Stomach (tissue), 9 donors: ENCODE data around the gene URI1. TPM values are rescaled to one million over a fixed set of nuclear protein-coding genes. Genes with fewer than 3 reads are reported as not detected.

Experiments used
- DNase-seq, 2 donors: peaks; one replicate each; pipeline versions ENCODE4 v3.0.0 to v3.0.0-alpha.2; 2013 to 2019
- H3K27ac ChIP-seq, 5 donors: fragments of 200-600 bp in 4 of 5; sonication (generic) in 4 of 5; one replicate each; pipeline ENCODE4 v1.5.1; 2013 to 2019; ENCODE audit warnings: mild to moderate bottlenecking in 1 of 5, moderate library complexity in 1 of 5
- H3K27me3 ChIP-seq, 3 donors: fragments of 200-600 bp; sonication (generic); one replicate each; pipeline ENCODE4 v1.5.1; 2017 to 2019; ENCODE audit warnings: mixed run types in 1 of 3
- H3K36me3 ChIP-seq, 4 donors: fragments of 200-600 bp; sonication (generic); 1 replicate in 3 of 4; 2 replicates in 1 of 4; pipeline ENCODE4 v1.5.1; 2016 to 2019
- H3K4me1 ChIP-seq, 4 donors: fragments of 200-600 bp; sonication (generic); one replicate each; pipeline ENCODE4 v1.5.1; 2016 to 2019
- H3K4me3 ChIP-seq, 4 donors: fragments of 200-600 bp; sonication (generic) in 3 of 4; one replicate each; pipeline ENCODE4 v1.5.1; 2016 to 2019; ENCODE audit warnings: mild to moderate bottlenecking in 1 of 4
- H3K9me3 ChIP-seq, 4 donors: fragments of 200-600 bp; sonication (generic); one replicate each; pipeline ENCODE4 v1.5.1; 2016 to 2019
- EP300 ChIP-seq: sonication (generic); formaldehyde crosslinking; IDR thresholded peaks from one replicate; pipeline ENCODE4 v1.6.1; 2017; ENCODE audit warnings: antibody characterized with exemption
- POLR2A ChIP-seq, 4 donors: fragments of 450-650 bp; IDR thresholded peaks; one replicate each; pipeline ENCODE4 v1.6.1; 2016; ENCODE audit warnings: antibody characterized with exemption in 4 of 4, control low read depth in 2 of 4, mild to moderate bottlenecking in 1 of 4, moderate library complexity in 1 of 4
- POLR2AphosphoS5 ChIP-seq, 3 donors: sonication (generic); formaldehyde crosslinking; IDR thresholded peaks; one replicate each; pipeline ENCODE4 v1.6.1; 2016; ENCODE audit warnings: antibody characterized with exemption in 3 of 3
- WGBS, 5 donors: extraction: QIAGEN DNeasy Blood & Tissue Kit in 3 of 5; methylation state at CpG; one replicate each; pipeline versions ENCODE4 v1.1.5 to v1.1.7; 2013 to 2018; 5-methylcytosine and 5-hydroxymethylcytosine counted together
- intact Hi-C: fragments of 100-400 bp; cut with DNase I; formaldehyde crosslinking; loops from one replicate; pipeline ENCODE4 v1.15.1; 2023; ENCODE audit warnings: low total_unique reads
- polyA plus RNA-seq, 3 donors: library from polyadenylated mRNA; stranded (reverse); fragments of 200-250 nt; gene quantifications; one replicate each; pipeline ENCODE4 v1.2.3, GENCODE V29; 2013
- total RNA-seq, 5 donors: library from RNA; depleted of rRNA; stranded (reverse); fragments of >200 nt; gene quantifications; one replicate each; pipeline versions ENCODE4 v1.1.0 to v1.2.3, GENCODE V29; 2014 to 2016
- TF ChIP-seq, protein P1 (sequence below), 7 experiments: fragments of 450-650 bp in 4 of 7; fragments of 200-600 bp in 3 of 7; sonication (generic) in 3 of 7; IDR thresholded peaks; one replicate each; pipeline ENCODE4 v1.5.1; 2016 to 2019; ENCODE audit warnings: antibody characterized with exemption in 7 of 7, control low read depth in 2 of 7, mild to moderate bottlenecking in 1 of 7
- donor health status: healthy with polysubstance abuse.
- donor health status: Bipolar disorder and iron deficiency.
- donor health status: healthy.

URI1 gene
- total and polyA plus RNA-seq, 8 donors: 19.7 to 122 (median 58.5) TPM

GRCh38 chr19:29988351-29988750 is 46.3 kb downstream of the URI1 start:
- Histone ChIP-seq H3K27ac (no peak overlapping the region), H3K4me3 (no peak overlapping the region), H3K36me3 (peaks cover 0 to 45% (median 24%) of the 10 kb centered on the region in 4 donors), H3K4me1 (peaks cover 0 to 4% (median 0%) of the 10 kb centered on the region in 4 donors), H3K27me3 (no peaks in the 10 kb centered on the region), H3K9me3 (peaks cover 0 to 12% (median 5%) of the 10 kb centered on the region in 4 donors)
- WGBS, 5 donors: 87 to 97% (median 94%) methylated on average over 9 of the region's 9 CpGs
- intact Hi-C loops: no loop called here
- DNase-seq: no peak
- no peak for TF ChIP-seq POLR2AphosphoS5 (IDR thresholded peaks at IDR 0.05)

DNA sequence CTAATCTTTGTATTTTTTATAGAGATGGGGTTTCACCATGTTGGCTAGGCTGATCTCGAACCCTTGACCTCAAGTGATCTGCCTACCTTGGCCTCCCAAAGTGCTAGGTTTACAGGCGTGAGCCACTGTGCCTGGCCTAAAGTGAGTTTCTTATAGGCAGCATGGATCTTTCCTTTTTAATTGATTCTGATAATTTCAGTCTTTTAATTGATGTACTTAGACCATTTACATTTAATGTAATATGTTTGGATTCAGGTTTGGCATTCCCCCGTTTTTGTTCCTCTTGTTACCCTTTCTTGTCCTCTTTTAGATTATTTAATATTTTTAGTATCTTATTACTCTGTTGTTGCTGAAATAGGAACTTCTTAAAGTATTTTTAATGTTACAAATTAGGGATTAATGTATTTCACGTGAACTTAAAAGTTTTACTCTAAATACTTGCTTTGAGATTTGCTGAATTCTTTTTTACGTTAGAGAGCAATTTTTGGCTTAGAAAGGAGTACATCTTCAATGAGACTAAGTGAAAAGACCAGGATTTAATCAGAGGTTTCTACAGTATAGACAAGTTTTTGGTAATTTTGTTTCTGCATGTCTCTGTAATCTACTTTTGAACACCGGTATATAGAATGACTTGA is 50.3 kb downstream of the URI1 start:
- Histone ChIP-seq H3K27ac (no peak overlapping the region), H3K9me3 (peaks cover 0 to 12% (median 7%) of the 10 kb centered on the region in 4 donors), H3K27me3 (no peaks in the 10 kb centered on the region), H3K4me3 (no peak overlapping the region), H3K4me1 (no peaks in the 10 kb centered on the region), H3K36me3 (peaks cover 0 to 45% (median 24%) of the 10 kb centered on the region in 4 donors)
- intact Hi-C loops: no loop called here
- DNase-seq: no peak
- no peak for TF ChIP-seq POLR2AphosphoS5 (IDR thresholded peaks at IDR 0.05)
- no peak for TF ChIP-seq EP300
- TF ChIP-seq, protein P1, sequence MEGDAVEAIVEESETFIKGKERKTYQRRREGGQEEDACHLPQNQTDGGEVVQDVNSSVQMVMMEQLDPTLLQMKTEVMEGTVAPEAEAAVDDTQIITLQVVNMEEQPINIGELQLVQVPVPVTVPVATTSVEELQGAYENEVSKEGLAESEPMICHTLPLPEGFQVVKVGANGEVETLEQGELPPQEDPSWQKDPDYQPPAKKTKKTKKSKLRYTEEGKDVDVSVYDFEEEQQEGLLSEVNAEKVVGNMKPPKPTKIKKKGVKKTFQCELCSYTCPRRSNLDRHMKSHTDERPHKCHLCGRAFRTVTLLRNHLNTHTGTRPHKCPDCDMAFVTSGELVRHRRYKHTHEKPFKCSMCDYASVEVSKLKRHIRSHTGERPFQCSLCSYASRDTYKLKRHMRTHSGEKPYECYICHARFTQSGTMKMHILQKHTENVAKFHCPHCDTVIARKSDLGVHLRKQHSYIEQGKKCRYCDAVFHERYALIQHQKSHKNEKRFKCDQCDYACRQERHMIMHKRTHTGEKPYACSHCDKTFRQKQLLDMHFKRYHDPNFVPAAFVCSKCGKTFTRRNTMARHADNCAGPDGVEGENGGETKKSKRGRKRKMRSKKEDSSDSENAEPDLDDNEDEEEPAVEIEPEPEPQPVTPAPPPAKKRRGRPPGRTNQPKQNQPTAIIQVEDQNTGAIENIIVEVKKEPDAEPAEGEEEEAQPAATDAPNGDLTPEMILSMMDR (IDR thresholded peaks at IDR 0.05): no peak
- WGBS, 5 donors: 96 to 99% (median 98%) methylated on average over 6 of the region's 6 CpGs

DNA sequence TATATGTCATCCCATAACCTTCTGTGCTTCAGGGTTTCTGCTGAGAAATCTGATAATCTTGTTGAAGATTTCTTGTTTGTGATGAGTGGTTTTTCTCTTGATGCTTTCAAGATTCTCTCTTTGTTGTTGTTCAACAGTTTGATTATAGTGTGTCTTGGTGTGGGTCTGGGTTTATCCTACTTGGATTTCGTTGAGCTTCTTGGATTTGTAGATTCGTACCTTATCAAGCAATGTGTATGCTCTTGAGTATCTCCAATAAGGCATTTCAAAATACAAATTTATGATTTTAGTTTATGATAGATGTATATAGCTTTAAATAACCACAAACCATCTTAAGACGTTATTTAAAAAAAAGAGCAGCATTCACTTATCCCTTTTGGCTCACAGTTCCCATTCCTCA is 57.5 kb downstream of the URI1 start:
- Histone ChIP-seq H3K4me3 (no peak overlapping the region), H3K27me3 (no peaks in the 10 kb centered on the region), H3K4me1 (peaks cover 0 to 11% (median 2%) of the 10 kb centered on the region in 4 donors), H3K27ac (no peak overlapping the region), H3K36me3 (peaks cover 0 to 13% (median 4%) of the 10 kb centered on the region in 4 donors), H3K9me3 (peaks cover 0 to 4% (median 0%) of the 10 kb centered on the region in 4 donors)
- 82 to 90% (median 88%) methylated on average over 3 of the region's 3 CpGs for WGBS, 5 donors
- no peak for DNase-seq
- intact Hi-C loops: no loop called here
- TF ChIP-seq POLR2AphosphoS5 (IDR thresholded peaks at IDR 0.05): no peak

GRCh38 chr19:30000862-30001261 is 58.8 kb downstream of the URI1 start:
- peaks cover 0 to 13% (median 3%) of the 10 kb centered on the region in 4 donors for H3K4me1 ChIP-seq
- no peak for TF ChIP-seq EP300
- TF ChIP-seq POLR2AphosphoS5 (IDR thresholded peaks at IDR 0.05): no peak
- TF ChIP-seq POLR2A (IDR thresholded peaks at IDR 0.05): no peak
- TF ChIP-seq, protein P1 (IDR thresholded peaks at IDR 0.05): no peak
- H3K4me3 ChIP-seq: no peak overlapping the region
- H3K36me3 ChIP-seq: peaks cover 0 to 7% (median 3%) of the 10 kb centered on the region in 4 donors
- H3K27me3 ChIP-seq: no peaks in the 10 kb centered on the region
- no peak for DNase-seq
- 98 to 100% (median 100%) methylated on average over 1 of the region's 1 CpG for WGBS, 5 donors
- intact Hi-C loops: no loop called here
- no peak overlapping the region for H3K27ac ChIP-seq
- peaks cover 0 to 4% (median 0%) of the 10 kb centered on the region in 4 donors for H3K9me3 ChIP-seq

DNA sequence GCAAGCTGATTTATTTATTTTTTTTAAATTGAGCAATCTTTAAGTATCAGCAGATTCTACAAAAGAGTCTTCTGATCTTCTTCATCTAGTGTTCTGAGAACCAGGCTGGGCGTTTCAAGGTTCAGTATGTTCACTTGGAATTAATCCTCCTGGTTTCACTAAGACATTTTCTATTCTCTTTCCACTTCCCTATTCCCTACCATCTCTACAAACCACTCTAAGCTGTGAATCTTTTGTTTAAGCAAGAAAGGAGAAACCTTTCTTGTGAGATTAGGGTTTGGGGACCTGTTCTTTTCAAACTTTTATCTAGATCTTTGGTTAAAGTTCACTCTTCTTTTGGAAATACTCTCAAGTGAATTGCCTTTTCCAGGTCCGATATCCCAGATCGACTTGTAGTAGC is 59.3 kb downstream of the URI1 start:
- DNase-seq: no peak
- H3K27ac ChIP-seq: no peak overlapping the region
- no peak overlapping the region for H3K4me3 ChIP-seq
- intact Hi-C loops: no loop called here
- H3K27me3 ChIP-seq: no peaks in the 10 kb centered on the region
- WGBS, 5 donors: 84 to 94% (median 91%) methylated on average over 3 of the region's 3 CpGs
- peaks cover 0 to 13% (median 3%) of the 10 kb centered on the region in 4 donors for H3K4me1 ChIP-seq
- H3K36me3 ChIP-seq: peaks cover 0 to 11% (median 8%) of the 10 kb centered on the region in 4 donors
- no peak for TF ChIP-seq EP300
- TF ChIP-seq POLR2AphosphoS5 (IDR thresholded peaks at IDR 0.05): no peak
- no peak for TF ChIP-seq POLR2A (IDR thresholded peaks at IDR 0.05)
- TF ChIP-seq, protein P1 (IDR thresholded peaks at IDR 0.05): no peak
- peaks cover 0 to 2% (median 0%) of the 10 kb centered on the region in 4 donors for H3K9me3 ChIP-seq
